Measurements from ENCODE around the gene LTBP1.

GRCh38 chr2:33425586-33426031, 478.9 kb downstream of the LTBP1 start:
- TF ChIP-seq, protein P1, sequence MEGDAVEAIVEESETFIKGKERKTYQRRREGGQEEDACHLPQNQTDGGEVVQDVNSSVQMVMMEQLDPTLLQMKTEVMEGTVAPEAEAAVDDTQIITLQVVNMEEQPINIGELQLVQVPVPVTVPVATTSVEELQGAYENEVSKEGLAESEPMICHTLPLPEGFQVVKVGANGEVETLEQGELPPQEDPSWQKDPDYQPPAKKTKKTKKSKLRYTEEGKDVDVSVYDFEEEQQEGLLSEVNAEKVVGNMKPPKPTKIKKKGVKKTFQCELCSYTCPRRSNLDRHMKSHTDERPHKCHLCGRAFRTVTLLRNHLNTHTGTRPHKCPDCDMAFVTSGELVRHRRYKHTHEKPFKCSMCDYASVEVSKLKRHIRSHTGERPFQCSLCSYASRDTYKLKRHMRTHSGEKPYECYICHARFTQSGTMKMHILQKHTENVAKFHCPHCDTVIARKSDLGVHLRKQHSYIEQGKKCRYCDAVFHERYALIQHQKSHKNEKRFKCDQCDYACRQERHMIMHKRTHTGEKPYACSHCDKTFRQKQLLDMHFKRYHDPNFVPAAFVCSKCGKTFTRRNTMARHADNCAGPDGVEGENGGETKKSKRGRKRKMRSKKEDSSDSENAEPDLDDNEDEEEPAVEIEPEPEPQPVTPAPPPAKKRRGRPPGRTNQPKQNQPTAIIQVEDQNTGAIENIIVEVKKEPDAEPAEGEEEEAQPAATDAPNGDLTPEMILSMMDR (IDR thresholded peaks at IDR 0.05), result no peak
- no peak for TF ChIP-seq POLR2AphosphoS5 (IDR thresholded peaks at IDR 0.05)
- no peak for TF ChIP-seq POLR2A (IDR thresholded peaks at IDR 0.05)

Measured in suprapubic skin (tissue), 4 donors.